NCI-H1092 treated with DMSO at 0.1 percent for 48 hours (cell line): ENCODE results near the gene UBE2G1.
"Not testable (repeated sequence)": the region's sequence is repeated elsewhere in the genome, so short reads cannot be mapped to it uniquely, and the experiment has no call there.

Experiments
- DNase-seq: peaks from one replicate; lab custom pipeline; 2025; lab: John Stamatoyannopoulos, UW

Gene UBE2G1

GRCh38 chr17:4375039-4375748, 8.7 kb upstream of the UBE2G1 start:
- DNase-seq: no peak

- no peak for DNase-seq
Measured at GRCh38 chr17:4369557-4370230, 3.2 kb upstream of the UBE2G1 start.

DNA sequence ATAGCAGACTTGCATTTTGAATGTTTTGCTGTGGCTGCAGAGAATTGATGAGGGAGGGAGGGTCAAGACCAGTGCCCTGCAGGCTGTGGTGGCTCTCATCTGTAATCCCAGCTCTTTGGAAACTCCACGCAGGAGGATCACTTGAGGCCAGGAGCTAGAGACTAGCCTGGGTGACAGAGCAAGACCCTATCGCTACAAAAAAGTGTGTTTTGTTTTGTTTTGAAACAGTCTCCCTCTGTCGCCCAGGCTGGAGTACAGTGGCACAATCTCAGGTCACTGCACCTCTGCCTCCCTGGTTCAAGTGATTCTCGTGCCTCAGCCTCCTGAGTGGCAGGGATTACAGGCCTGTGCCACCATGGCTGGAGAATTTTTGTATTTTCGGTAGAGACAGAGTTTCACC, 1.9 kb upstream of the UBE2G1 start:
- DNase-seq: no peak

DNA sequence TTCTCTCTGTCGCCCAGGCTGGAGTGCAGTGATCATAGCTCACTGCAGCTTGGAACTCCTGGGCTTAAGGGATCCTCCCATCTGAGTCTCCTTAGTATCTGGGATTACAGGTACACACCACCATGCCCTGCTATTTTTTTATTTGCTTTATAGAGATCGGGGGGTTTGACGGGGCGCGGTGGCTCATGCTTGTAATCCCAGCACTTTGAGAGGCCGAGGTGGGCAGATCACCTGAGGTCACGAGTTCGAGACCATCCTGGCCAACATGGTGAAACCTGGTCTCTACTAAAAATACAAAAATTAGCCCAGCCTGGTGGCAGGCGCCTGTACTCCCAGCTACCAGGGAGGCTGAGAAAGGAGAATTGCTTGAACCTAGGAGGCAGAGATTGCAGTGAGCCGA, 702 bp upstream of the UBE2G1 start:
- not testable (repeated sequence) for DNase-seq

GRCh38 chr17:4365628-4366326, 698 bp downstream of the UBE2G1 start:
- DNase-seq: peak; percentile 42

- DNase-seq: peak; percentile 77
Measured at GRCh38 chr17:4365103-4365627, 1.3 kb downstream of the UBE2G1 start.

GRCh38 chr17:4364622-4365041, 1.8 kb downstream of the UBE2G1 start:
- no peak for DNase-seq

GRCh38 chr17:4362141-4362540, 4.3 kb downstream of the UBE2G1 start:
- DNase-seq: peak; percentile 2

DNA sequence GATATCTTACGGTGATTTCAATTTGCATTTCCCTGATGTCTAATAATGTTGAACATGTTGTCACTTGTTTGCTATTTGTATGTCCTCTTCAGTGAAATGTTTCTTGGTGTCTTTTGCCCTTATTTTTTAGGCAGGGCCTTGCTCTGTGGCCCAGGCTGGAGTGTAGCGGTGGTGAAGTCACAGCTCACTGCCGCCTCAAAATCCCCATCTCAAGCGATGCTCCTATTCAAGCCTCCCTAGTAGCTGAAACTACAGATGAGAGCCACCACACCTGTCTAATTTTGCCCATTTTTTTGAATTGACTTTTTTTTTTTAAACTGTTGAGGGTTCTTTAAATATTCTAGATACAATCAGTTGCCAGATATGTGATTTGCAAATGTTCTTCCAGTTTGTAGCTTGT, 8.3 kb downstream of the UBE2G1 start:
- no peak for DNase-seq

GRCh38 chr17:4357671-4358070, 8.8 kb downstream of the UBE2G1 start:
- DNase-seq: no peak

- DNase-seq: no peak
Measured at GRCh38 chr17:4357030-4357628, 9.3 kb downstream of the UBE2G1 start.

DNA sequence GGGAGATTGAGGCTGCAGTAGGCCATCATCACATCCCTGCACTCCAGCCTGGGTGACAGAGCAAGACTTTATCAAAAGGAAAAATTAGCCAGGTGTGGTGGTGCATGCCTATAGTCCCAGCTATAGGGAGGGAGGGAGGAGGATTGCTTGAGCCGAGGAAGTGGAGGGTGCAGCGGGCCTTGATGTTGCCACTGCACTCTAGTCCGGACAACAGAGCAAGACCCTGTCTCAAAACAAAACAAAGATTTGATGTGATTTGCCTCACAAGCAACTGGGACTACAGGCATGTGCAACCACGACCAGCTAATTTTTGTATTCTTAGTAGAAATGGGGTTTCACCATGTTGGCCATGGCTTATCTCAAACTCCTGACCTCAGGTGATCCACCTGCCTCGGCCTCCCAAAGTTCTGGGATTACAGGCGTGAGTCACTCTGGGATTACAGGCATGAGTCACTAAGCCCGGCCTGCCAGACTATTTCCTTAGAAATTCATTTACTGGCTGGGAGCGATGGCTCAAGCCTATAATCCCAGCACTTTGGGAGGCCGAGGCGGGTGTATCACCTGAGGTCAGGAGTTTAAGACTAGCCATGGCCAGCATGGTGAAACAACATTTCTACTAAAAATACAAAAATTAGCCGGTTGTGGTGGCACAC, 11.5 kb downstream of the UBE2G1 start:
- no peak for DNase-seq

DNA sequence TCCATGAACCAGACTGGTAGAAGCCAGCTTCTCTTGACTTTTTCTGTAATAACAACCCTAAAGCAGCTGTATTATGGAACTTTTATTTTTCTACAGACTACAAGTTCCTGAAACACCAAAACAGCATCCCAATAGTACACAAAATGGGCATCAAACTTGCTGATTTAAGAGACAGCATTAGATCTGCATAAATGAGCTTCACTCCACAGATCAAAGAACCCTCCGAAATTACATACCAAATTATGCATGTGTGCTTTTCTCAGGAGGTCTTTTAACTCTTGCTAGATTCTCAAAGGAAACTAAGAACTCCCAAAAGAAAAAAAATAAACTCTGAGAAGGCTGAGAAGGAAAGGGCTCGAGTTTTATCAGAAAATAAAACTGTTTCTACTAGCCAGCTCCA, 12.3 kb downstream of the UBE2G1 start:
- no peak for DNase-seq

DNA sequence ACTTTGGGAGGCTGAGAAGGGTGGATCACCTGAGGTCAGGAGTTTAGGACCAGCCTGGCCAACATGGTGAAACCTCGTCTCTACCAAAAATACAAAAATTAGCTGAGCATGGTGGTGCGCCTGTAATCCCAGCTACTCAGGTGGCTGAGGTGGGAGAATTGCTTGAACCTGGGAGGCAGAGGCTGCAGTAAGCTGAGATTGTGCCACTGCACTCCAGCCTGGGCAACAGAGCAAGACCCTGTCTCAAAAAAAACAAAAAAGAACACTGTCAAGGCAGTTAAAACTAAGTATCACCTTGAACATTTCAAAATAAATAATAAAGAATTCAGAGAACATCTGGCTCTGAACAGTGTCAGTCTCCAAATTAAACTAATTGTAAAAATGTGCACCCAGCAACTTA, 16.3 kb downstream of the UBE2G1 start:
- DNase-seq: not testable (repeated sequence)

DNA sequence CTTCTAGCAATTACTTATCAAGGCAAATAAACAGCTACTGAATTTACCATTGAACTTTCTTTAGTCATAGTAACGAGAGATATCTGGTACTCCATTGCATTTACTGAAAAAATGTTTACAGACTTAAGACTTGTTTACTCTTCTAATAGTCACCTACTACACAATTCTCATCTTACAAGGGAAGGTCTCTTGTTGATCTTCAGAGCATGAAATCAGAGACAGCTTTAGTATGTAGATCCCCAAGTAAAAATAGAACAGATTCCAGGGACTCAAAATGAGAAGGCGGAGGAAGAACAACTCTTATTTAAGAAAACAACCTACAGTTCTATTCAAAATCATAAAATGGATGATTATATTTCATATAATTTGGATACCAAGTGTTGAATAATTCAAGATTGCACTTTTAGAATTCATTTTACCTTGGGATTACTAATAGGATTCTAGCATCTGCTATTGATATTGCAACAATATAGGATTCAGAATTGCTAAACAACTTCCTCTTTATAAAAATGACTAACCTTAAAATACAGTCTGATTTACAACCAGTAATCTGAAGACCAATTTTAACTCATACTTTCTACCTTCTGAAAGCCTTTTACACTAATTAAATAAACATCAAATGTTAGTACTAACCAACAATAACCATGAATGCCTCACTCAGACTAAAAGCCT, 20.8 kb downstream of the UBE2G1 start:
- no peak for DNase-seq

- DNase-seq: no peak
Measured at GRCh38 chr17:4344926-4345325, 21.5 kb downstream of the UBE2G1 start.

DNA sequence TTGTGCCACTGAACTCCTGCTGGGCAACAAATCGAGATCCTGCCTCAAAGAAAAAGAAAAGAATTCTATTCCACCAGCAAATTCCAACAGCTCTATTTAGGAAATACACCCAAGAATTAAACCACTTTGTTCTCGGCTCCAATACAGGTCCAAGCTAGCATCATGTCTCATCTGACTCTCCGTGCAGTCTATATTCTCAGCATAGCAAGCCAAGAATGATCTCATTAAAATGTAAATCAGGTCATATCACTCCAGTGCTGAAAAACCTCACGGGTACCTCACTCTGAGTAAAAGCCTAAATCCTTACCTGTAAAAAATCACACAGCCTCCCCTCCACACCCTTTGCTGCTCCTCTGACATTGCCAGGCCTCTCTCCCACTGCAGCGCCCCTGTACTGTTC, 23.9 kb downstream of the UBE2G1 start:
- DNase-seq: no peak

- no peak for DNase-seq
Measured at GRCh38 chr17:4341616-4341977, 24.9 kb downstream of the UBE2G1 start.

- DNase-seq: no peak
Measured at GRCh38 chr17:4340914-4341615, 25.4 kb downstream of the UBE2G1 start.

- no peak for DNase-seq
Measured at GRCh38 chr17:4334776-4335584, 31.5 kb downstream of the UBE2G1 start.
